Thyroid gland (tissue), 4 donors: ENCODE results near the gene GLTP.
A peak's percentile ranks its signal among the peaks of the same experiment; 100 is the strongest.

Experiments used
- POLR2A ChIP-seq, 2 donors: fragments of 450-650 bp; IDR thresholded peaks; one replicate each; pipeline ENCODE4 v1.6.1; 2017; ENCODE audit warnings: antibody characterized with exemption in 2 of 2, mild to moderate bottlenecking in 2 of 2, moderate library complexity in 1 of 2
- TF ChIP-seq, protein P1 (sequence below), 6 experiments: fragments of 200-600 bp in 3 of 6; fragments of 450-650 bp in 3 of 6; sonication (generic) in 3 of 6; IDR thresholded peaks; one replicate each; pipeline ENCODE4 v1.5.1; 2016 to 2019; ENCODE audit warnings: antibody characterized with exemption in 6 of 6, mild to moderate bottlenecking in 2 of 6, inconsistent platforms in 1 of 6, moderate library complexity in 1 of 6

DNA sequence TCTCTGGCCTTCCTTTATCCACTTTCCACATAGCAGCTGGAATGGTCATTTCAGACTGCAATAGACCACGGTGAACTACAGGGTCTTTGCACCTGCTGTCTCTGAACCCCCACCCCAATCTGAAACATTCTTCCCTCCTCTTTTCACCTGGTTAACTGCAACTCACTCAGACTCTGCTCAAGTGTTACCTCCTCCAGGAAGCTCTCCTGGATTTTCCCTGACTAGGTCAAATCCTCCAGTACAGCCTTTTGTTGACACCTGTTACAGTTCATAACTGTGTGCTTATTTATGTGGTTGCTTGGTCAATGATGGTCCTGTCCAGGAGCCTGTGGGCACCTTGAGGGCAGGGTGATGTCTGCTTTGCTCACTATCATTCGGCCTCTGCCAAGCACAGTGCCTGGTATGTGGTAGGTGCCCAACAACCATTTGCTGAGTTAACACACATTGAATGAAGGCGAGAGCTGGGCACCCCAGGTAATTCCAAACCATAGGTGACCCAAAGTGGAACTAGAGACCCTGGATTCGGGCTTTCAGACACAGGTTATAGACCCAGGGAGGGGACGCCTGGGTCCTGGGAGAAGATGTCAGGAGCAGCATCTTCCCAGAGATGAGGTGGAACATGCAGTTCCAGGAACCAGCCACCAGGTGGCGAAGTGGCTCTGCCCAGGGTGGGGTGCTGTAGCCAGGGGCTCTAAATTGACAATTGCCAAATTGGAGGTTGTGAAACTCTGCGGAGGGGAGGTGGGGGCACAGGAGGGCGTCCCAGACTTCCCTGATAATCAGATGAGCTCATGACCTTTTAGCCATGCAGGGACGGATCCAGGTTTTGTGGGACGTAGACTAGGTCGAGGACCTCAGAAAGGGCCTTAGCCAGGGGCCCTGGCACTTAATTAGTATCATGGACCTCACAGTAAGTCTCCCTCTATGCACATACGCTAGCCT lies 75.2 kb downstream of the GLTP start:
- no peak for TF ChIP-seq POLR2A (IDR thresholded peaks at IDR 0.05)
- TF ChIP-seq, protein P1, sequence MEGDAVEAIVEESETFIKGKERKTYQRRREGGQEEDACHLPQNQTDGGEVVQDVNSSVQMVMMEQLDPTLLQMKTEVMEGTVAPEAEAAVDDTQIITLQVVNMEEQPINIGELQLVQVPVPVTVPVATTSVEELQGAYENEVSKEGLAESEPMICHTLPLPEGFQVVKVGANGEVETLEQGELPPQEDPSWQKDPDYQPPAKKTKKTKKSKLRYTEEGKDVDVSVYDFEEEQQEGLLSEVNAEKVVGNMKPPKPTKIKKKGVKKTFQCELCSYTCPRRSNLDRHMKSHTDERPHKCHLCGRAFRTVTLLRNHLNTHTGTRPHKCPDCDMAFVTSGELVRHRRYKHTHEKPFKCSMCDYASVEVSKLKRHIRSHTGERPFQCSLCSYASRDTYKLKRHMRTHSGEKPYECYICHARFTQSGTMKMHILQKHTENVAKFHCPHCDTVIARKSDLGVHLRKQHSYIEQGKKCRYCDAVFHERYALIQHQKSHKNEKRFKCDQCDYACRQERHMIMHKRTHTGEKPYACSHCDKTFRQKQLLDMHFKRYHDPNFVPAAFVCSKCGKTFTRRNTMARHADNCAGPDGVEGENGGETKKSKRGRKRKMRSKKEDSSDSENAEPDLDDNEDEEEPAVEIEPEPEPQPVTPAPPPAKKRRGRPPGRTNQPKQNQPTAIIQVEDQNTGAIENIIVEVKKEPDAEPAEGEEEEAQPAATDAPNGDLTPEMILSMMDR (IDR thresholded peaks at IDR 0.05) = peak; percentile 73 to 97 (median 88)
